HG03280 (cell line): ENCODE measurements around the gene HEMK1.

ENCODE experiments used
- ATAC-seq: cut with Tn5 transposase; IDR thresholded peaks from one replicate; pipeline ENCODE4 v1.9.1; 2021; ENCODE audit warnings: mild to moderate bottlenecking, moderate library complexity; ENCODE audit not compliant: unreplicated experiment

Gene HEMK1

GRCh38 chr3:50568947-50569749 lies at the start of gene HEMK1:
Gene HEMK1 (plus strand): TSS chr3:50569522. CDS start chr3:50571105, 1,583 bp downstream.
- peak; percentile 63 for ATAC-seq

GRCh38 chr3:50520849-50521248 lies 48.5 kb upstream of the HEMK1 start:
- no peak for ATAC-seq

- no peak for ATAC-seq
Measured at GRCh38 chr3:50521572-50521971, 47.8 kb upstream of the HEMK1 start.

- no peak for ATAC-seq
Measured at GRCh38 chr3:50523279-50523811, 46.0 kb upstream of the HEMK1 start.

- no peak for ATAC-seq
Measured at GRCh38 chr3:50524746-50525145, 44.6 kb upstream of the HEMK1 start.

GRCh38 chr3:50525191-50525910 lies 44.0 kb upstream of the HEMK1 start:
- ATAC-seq = no peak

- ATAC-seq = no peak
Measured at GRCh38 chr3:50525987-50526386, 43.3 kb upstream of the HEMK1 start.

GRCh38 chr3:50530001-50530970 lies 39.0 kb upstream of the HEMK1 start:
- ATAC-seq = no peak

- ATAC-seq = no peak
Measured at GRCh38 chr3:50531201-50531600, 38.1 kb upstream of the HEMK1 start.

- ATAC-seq = no peak
Measured at GRCh38 chr3:50532062-50532705, 37.1 kb upstream of the HEMK1 start.

GRCh38 chr3:50533316-50533715 lies 36.0 kb upstream of the HEMK1 start:
- no peak for ATAC-seq

- no peak for ATAC-seq
Measured at GRCh38 chr3:50533807-50534461, 35.4 kb upstream of the HEMK1 start.

GRCh38 chr3:50534681-50535330 lies 34.5 kb upstream of the HEMK1 start:
- ATAC-seq = no peak

GRCh38 chr3:50536471-50537180 lies 32.7 kb upstream of the HEMK1 start:
- no peak for ATAC-seq

GRCh38 chr3:50537421-50538129 lies 31.7 kb upstream of the HEMK1 start:
- ATAC-seq = no peak

- no peak for ATAC-seq
Measured at GRCh38 chr3:50539356-50540286, 29.7 kb upstream of the HEMK1 start.
